Activated T-cell treated with anti-CD3 and anti-CD28 coated beads, Interleukin-2, amount 50 U/mL, for 24 hours (primary cell): Measurements from ENCODE around the gene CPVL.

ENCODE experiments used
- DNase-seq: peaks from one replicate; pipeline ENCODE4 v3.0.0-alpha.2; 2020
- H3K27ac Mint-ChIP-seq: 2 replicates; pipeline ENCODE4 v1.8.0; 2020; ENCODE audit warnings: mild to moderate bottlenecking, mixed read lengths
- H3K27me3 Mint-ChIP-seq: 2 replicates; pipeline ENCODE4 v1.8.0; 2020; ENCODE audit warnings: mixed read lengths
- H3K36me3 Mint-ChIP-seq: 2 replicates; pipeline ENCODE4 v1.8.0; 2020; ENCODE audit warnings: low read depth, mixed read lengths
- H3K4me1 Mint-ChIP-seq: 2 replicates; pipeline ENCODE4 v1.8.0; 2020; ENCODE audit warnings: low read depth, mixed read lengths
- H3K4me3 Mint-ChIP-seq: 2 replicates; pipeline ENCODE4 v1.8.0; 2020; ENCODE audit warnings: mild to moderate bottlenecking, moderate library complexity, mixed read lengths
- H3K9me3 Mint-ChIP-seq: 2 replicates; pipeline ENCODE4 v1.8.0; 2020; ENCODE audit warnings: mixed read lengths

The CPVL gene

GRCh38 chr7:28989211-28989980 lies 156.9 kb downstream of the CPVL start:
- no peaks in the 10 kb centered on the region for H3K9me3 Mint-ChIP-seq
- no peak overlapping the region for H3K4me3 Mint-ChIP-seq
- no peaks in the 10 kb centered on the region for H3K36me3 Mint-ChIP-seq
- no peak for DNase-seq
- peaks cover 28% of the 10 kb centered on the region for H3K27me3 Mint-ChIP-seq
- no peak overlapping the region for H3K27ac Mint-ChIP-seq
- no peaks in the 10 kb centered on the region for H3K4me1 Mint-ChIP-seq

- H3K27ac Mint-ChIP-seq: no peak overlapping the region
- peaks cover 28% of the 10 kb centered on the region for H3K27me3 Mint-ChIP-seq
- no peaks in the 10 kb centered on the region for H3K36me3 Mint-ChIP-seq
- no peak for DNase-seq
- H3K4me3 Mint-ChIP-seq: no peak overlapping the region
- H3K9me3 Mint-ChIP-seq: no peaks in the 10 kb centered on the region
- no peaks in the 10 kb centered on the region for H3K4me1 Mint-ChIP-seq
These were observed 157.5 kb downstream of the CPVL start for GRCh38 chr7:28988810-28989209.

- Mint-ChIP-seq H3K9me3 (no peaks in the 10 kb centered on the region), H3K27me3 (peaks cover 25% of the 10 kb centered on the region), H3K4me1 (no peaks in the 10 kb centered on the region), H3K36me3 (no peaks in the 10 kb centered on the region), H3K27ac (no peak overlapping the region), H3K4me3 (no peak overlapping the region)
- DNase-seq: no peak
These were observed 158.2 kb downstream of the CPVL start for GRCh38 chr7:28988091-28988490.

- Mint-ChIP-seq H3K9me3 (no peaks in the 10 kb centered on the region), H3K27ac (no peak overlapping the region), H3K4me1 (no peaks in the 10 kb centered on the region), H3K27me3 (peaks cover 20% of the 10 kb centered on the region), H3K36me3 (no peaks in the 10 kb centered on the region), H3K4me3 (no peak overlapping the region)
- no peak for DNase-seq
These were observed 159.6 kb downstream of the CPVL start for GRCh38 chr7:28986765-28987110.

GRCh38 chr7:28986028-28986764 lies 160.1 kb downstream of the CPVL start:
- H3K4me1 Mint-ChIP-seq: no peaks in the 10 kb centered on the region
- no peaks in the 10 kb centered on the region for H3K36me3 Mint-ChIP-seq
- no peaks in the 10 kb centered on the region for H3K9me3 Mint-ChIP-seq
- H3K27ac Mint-ChIP-seq: no peak overlapping the region
- peaks cover 24% of the 10 kb centered on the region for H3K27me3 Mint-ChIP-seq
- no peak overlapping the region for H3K4me3 Mint-ChIP-seq
- DNase-seq: no peak

- no peaks in the 10 kb centered on the region for H3K9me3 Mint-ChIP-seq
- no peak overlapping the region for H3K27ac Mint-ChIP-seq
- peaks cover 32% of the 10 kb centered on the region for H3K27me3 Mint-ChIP-seq
- H3K36me3 Mint-ChIP-seq: no peaks in the 10 kb centered on the region
- DNase-seq: no peak
- H3K4me1 Mint-ChIP-seq: no peaks in the 10 kb centered on the region
- no peak overlapping the region for H3K4me3 Mint-ChIP-seq
These were observed 161.7 kb downstream of the CPVL start for GRCh38 chr7:28984631-28985030.

GRCh38 chr7:28984217-28984616 lies 162.1 kb downstream of the CPVL start:
- no peaks in the 10 kb centered on the region for H3K36me3 Mint-ChIP-seq
- DNase-seq: no peak
- no peak overlapping the region for H3K4me3 Mint-ChIP-seq
- H3K27me3 Mint-ChIP-seq: peaks cover 28% of the 10 kb centered on the region
- H3K4me1 Mint-ChIP-seq: no peaks in the 10 kb centered on the region
- H3K9me3 Mint-ChIP-seq: no peaks in the 10 kb centered on the region
- no peak overlapping the region for H3K27ac Mint-ChIP-seq

GRCh38 chr7:28983396-28984190 lies 162.7 kb downstream of the CPVL start:
- H3K27ac Mint-ChIP-seq: no peak overlapping the region
- H3K4me1 Mint-ChIP-seq: no peaks in the 10 kb centered on the region
- H3K36me3 Mint-ChIP-seq: no peaks in the 10 kb centered on the region
- DNase-seq: no peak
- H3K9me3 Mint-ChIP-seq: no peaks in the 10 kb centered on the region
- no peak overlapping the region for H3K4me3 Mint-ChIP-seq
- peaks cover 27% of the 10 kb centered on the region for H3K27me3 Mint-ChIP-seq

GRCh38 chr7:28981161-28981465 lies 165.2 kb downstream of the CPVL start:
- H3K27me3 Mint-ChIP-seq: peaks cover 27% of the 10 kb centered on the region

GRCh38 chr7:28980451-28981160 lies 165.7 kb downstream of the CPVL start:
- H3K4me1 Mint-ChIP-seq: no peaks in the 10 kb centered on the region
- H3K36me3 Mint-ChIP-seq: no peaks in the 10 kb centered on the region
- H3K27me3 Mint-ChIP-seq: peaks cover 27% of the 10 kb centered on the region
- no peak for DNase-seq
- no peaks in the 10 kb centered on the region for H3K9me3 Mint-ChIP-seq
- no peak overlapping the region for H3K4me3 Mint-ChIP-seq
- H3K27ac Mint-ChIP-seq: no peak overlapping the region

More at GRCh38 chr7:28981161-28981465, 165.2 kb downstream of the CPVL start:
- no peak for DNase-seq
- Mint-ChIP-seq H3K9me3 (no peaks in the 10 kb centered on the region), H3K36me3 (no peaks in the 10 kb centered on the region), H3K27ac (no peak overlapping the region), H3K4me1 (no peaks in the 10 kb centered on the region), H3K4me3 (no peak overlapping the region)

GRCh38 chr7:28979776-28980175 lies 166.6 kb downstream of the CPVL start:
- no peaks in the 10 kb centered on the region for H3K4me1 Mint-ChIP-seq
- no peaks in the 10 kb centered on the region for H3K36me3 Mint-ChIP-seq
- DNase-seq: no peak
- no peak overlapping the region for H3K27ac Mint-ChIP-seq
- no peaks in the 10 kb centered on the region for H3K9me3 Mint-ChIP-seq
- no peak overlapping the region for H3K4me3 Mint-ChIP-seq
- H3K27me3 Mint-ChIP-seq: peaks cover 30% of the 10 kb centered on the region

- H3K4me1 Mint-ChIP-seq: no peaks in the 10 kb centered on the region
- no peaks in the 10 kb centered on the region for H3K36me3 Mint-ChIP-seq
- peaks cover 10% of the 10 kb centered on the region for H3K9me3 Mint-ChIP-seq
These were observed 168.5 kb downstream of the CPVL start for GRCh38 chr7:28977881-28978280.

GRCh38 chr7:28976022-28976421 lies 170.3 kb downstream of the CPVL start:
- Mint-ChIP-seq H3K9me3 (peaks cover 17% of the 10 kb centered on the region), H3K27ac (no peak overlapping the region), H3K27me3 (peaks cover 22% of the 10 kb centered on the region), H3K4me3 (no peak overlapping the region), H3K36me3 (no peaks in the 10 kb centered on the region), H3K4me1 (no peaks in the 10 kb centered on the region)
- DNase-seq: no peak

More at GRCh38 chr7:28977881-28978280, 168.5 kb downstream of the CPVL start:
- peaks cover 28% of the 10 kb centered on the region for H3K27me3 Mint-ChIP-seq
- H3K4me3 Mint-ChIP-seq: no peak overlapping the region
- H3K27ac Mint-ChIP-seq: no peak overlapping the region
- DNase-seq: no peak

- Mint-ChIP-seq H3K27ac (no peak overlapping the region), H3K9me3 (peaks cover 20% of the 10 kb centered on the region), H3K36me3 (no peaks in the 10 kb centered on the region), H3K4me1 (no peaks in the 10 kb centered on the region), H3K27me3 (peaks cover 9% of the 10 kb centered on the region), H3K4me3 (no peak overlapping the region)
- no peak for DNase-seq
These were observed 172.7 kb downstream of the CPVL start for GRCh38 chr7:28973591-28973990.
